Thoracic aorta (tissue), 2 donors: ENCODE data around the gene FGFR3. TPM values are rescaled to one million over a fixed set of nuclear protein-coding genes. Genes with fewer than 3 reads are reported as not detected.

Experiments used
- ATAC-seq: fragments of 150-250 bp; one replicate; pipeline ENCODE4 v1.8.0; 2017; ENCODE audit warnings: low read depth; ENCODE audit not compliant: insufficient number of reproducible peaks, low FRiP score
- DNase-seq: peaks from one replicate; pipeline ENCODE4 v3.0.0-alpha.2; 2020; ENCODE audit warnings: low spot score
- H3K27ac ChIP-seq, 2 donors: fragments of 200-600 bp; sonication (generic); 1 replicate in 1 of 2; 2 replicates in 1 of 2; pipeline ENCODE4 v1.5.1; 2016; ENCODE audit warnings: mild to moderate bottlenecking in 2 of 2, moderate library complexity in 2 of 2
- H3K27me3 ChIP-seq: fragments of 200-600 bp; sonication (generic); replicated peaks from 2 replicates; pipeline ENCODE4 v1.6.0; 2016; ENCODE audit warnings: mild to moderate bottlenecking; ENCODE audit not compliant: insufficient read depth
- H3K36me3 ChIP-seq: fragments of 200-600 bp; sonication (generic); one replicate; pipeline ENCODE4 v1.5.1; 2016
- H3K4me1 ChIP-seq, 2 donors: fragments of 200-600 bp; sonication (generic); 1 replicate in 1 of 2; 2 replicates in 1 of 2; pipeline versions ENCODE4 v1.5.1 to v1.6.0; 2016; ENCODE audit warnings: low read depth in 2 of 2, mild to moderate bottlenecking in 1 of 2; ENCODE audit not compliant: control insufficient read depth in 1 of 2
- H3K4me3 ChIP-seq: fragments of 200-600 bp; sonication (generic); 2 replicates; pipeline ENCODE4 v1.5.1; 2016; ENCODE audit warnings: mild to moderate bottlenecking
- H3K9me3 ChIP-seq: fragments of 200-600 bp; sonication (generic); 2 replicates; pipeline ENCODE4 v1.5.1; 2016
- total RNA-seq, 2 donors: library from RNA; depleted of rRNA; stranded (reverse); fragments of >200 nt; gene quantifications; one replicate each; pipeline versions ENCODE4 v1.1.0 to v1.2.3, GENCODE V29; 2016
- TF ChIP-seq, protein P1 (sequence below): fragments of 200-600 bp; sonication (generic); IDR thresholded peaks from one replicate; pipeline ENCODE4 v1.5.1; 2019; ENCODE audit warnings: antibody characterized with exemption

The FGFR3 gene
- total RNA-seq, 2 donors from 2014 or later: 0.68 to 1.4 TPM

GRCh38 chr4:1745697-1746096 lies 47.4 kb upstream of the FGFR3 start:
- no peak for DNase-seq
- no peak overlapping the region for H3K4me3 ChIP-seq
- TF ChIP-seq, protein P1, sequence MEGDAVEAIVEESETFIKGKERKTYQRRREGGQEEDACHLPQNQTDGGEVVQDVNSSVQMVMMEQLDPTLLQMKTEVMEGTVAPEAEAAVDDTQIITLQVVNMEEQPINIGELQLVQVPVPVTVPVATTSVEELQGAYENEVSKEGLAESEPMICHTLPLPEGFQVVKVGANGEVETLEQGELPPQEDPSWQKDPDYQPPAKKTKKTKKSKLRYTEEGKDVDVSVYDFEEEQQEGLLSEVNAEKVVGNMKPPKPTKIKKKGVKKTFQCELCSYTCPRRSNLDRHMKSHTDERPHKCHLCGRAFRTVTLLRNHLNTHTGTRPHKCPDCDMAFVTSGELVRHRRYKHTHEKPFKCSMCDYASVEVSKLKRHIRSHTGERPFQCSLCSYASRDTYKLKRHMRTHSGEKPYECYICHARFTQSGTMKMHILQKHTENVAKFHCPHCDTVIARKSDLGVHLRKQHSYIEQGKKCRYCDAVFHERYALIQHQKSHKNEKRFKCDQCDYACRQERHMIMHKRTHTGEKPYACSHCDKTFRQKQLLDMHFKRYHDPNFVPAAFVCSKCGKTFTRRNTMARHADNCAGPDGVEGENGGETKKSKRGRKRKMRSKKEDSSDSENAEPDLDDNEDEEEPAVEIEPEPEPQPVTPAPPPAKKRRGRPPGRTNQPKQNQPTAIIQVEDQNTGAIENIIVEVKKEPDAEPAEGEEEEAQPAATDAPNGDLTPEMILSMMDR: no peak
- no peak for ATAC-seq
- H3K27me3 ChIP-seq: no peaks in the 10 kb centered on the region
- no peak overlapping the region for H3K27ac ChIP-seq
- no peaks in the 10 kb centered on the region for H3K4me1 ChIP-seq
- no peaks in the 10 kb centered on the region for H3K9me3 ChIP-seq
- no peaks in the 10 kb centered on the region for H3K36me3 ChIP-seq

GRCh38 chr4:1746265-1746691 lies 46.8 kb upstream of the FGFR3 start:
- ATAC-seq (no peak), DNase-seq (no peak)
- H3K4me3 ChIP-seq: no peak overlapping the region
- TF ChIP-seq, protein P1: peak; percentile 73
- no peaks in the 10 kb centered on the region for H3K36me3 ChIP-seq
- H3K4me1 ChIP-seq: no peaks in the 10 kb centered on the region
- H3K27me3 ChIP-seq: no peaks in the 10 kb centered on the region
- H3K9me3 ChIP-seq: no peaks in the 10 kb centered on the region
- no peak overlapping the region for H3K27ac ChIP-seq

DNA sequence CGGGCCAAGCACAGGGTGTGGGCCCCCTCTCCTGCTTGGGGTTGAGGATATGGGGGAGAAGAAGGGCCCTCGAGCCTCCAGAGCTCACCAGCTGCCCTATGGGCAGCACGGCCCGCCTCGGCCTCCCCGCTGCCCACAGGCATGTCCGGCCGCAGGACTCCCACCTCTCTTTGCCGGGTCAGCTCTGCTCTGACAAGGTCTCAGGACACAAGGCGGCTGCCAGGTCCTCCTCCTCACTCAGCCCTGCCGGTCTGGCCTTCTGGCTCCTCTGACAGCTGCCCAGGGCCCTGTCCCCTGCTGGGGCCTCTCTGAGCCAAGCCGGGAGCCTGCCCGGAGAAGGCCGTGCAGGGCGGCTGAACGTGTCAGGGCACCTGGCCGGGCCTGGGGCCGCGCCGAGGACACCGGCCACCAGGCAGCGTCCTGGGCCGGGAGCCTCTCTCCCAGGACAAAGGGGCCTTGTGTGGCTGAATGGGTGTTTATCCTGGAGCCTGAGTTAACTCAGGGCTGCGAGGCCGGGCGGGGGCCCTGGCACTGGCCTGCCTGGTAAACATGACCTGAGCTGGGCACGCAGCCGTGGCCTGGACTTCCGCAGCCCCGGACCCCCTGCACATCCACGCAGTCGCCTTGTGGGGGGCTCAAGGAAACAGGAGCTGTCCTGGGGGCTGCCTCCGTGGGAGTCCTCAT lies 46.0 kb upstream of the FGFR3 start:
- Histone ChIP-seq H3K4me3 (no peak overlapping the region), H3K27ac (no peak overlapping the region), H3K36me3 (no peaks in the 10 kb centered on the region), H3K4me1 (no peaks in the 10 kb centered on the region), H3K9me3 (no peaks in the 10 kb centered on the region), H3K27me3 (no peaks in the 10 kb centered on the region)
- DNase-seq: no peak
- ATAC-seq: no peak
- TF ChIP-seq, protein P1: no peak

DNA sequence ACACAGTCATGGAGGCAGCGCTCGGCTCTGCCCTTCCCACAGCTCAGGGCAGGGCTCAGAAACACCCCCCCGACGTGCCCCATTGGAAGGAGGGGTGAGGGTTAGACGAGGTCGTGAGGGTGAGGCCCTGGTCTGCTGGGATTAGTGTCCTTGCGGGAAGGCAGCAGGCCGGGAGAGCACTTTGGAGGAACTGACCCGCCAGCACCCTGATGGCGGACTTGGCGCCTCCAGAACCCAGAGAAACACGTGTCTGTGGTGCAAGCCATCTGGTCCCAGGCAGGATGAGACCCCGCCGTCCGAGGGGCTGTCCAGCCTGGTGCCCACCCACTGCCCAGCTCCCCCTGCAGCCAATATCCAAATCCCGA lies 45.5 kb upstream of the FGFR3 start:
- Histone ChIP-seq H3K9me3 (no peaks in the 10 kb centered on the region), H3K27ac (no peak overlapping the region), H3K4me3 (no peak overlapping the region), H3K4me1 (no peaks in the 10 kb centered on the region), H3K36me3 (no peaks in the 10 kb centered on the region), H3K27me3 (no peaks in the 10 kb centered on the region)
- TF ChIP-seq, protein P1: no peak
- DNase-seq (no peak), ATAC-seq (no peak)

- Histone ChIP-seq H3K4me3 (no peak overlapping the region), H3K9me3 (no peaks in the 10 kb centered on the region), H3K36me3 (no peaks in the 10 kb centered on the region), H3K27me3 (no peaks in the 10 kb centered on the region), H3K4me1 (no peaks in the 10 kb centered on the region), H3K27ac (no peak overlapping the region)
- TF ChIP-seq, protein P1: peak; percentile 49
- DNase-seq (no peak), ATAC-seq (no peak)
Observed at GRCh38 chr4:1748465-1748995, 44.6 kb upstream of the FGFR3 start.
